PC-3 (cell line): ENCODE data around the gene TTC9B. TPM values are rescaled to one million over a fixed set of nuclear protein-coding genes. Genes with fewer than 3 reads are reported as not detected.

Experiments
- ATAC-seq: fragments of 200-7000 bp; cut with Tn5 transposase; 2 replicates; pipeline ENCODE4 v1.9.1; 2020; ENCODE audit warnings: mild to moderate bottlenecking, moderate library complexity
- BruUV-seq: library from RNA; stranded (reverse); fragments of 400-500 nt; replicated peaks from 2 replicates; lab custom pipeline; 2021; lab: Mats Ljungman, UMichigan
- CTCF ChIA-PET: fragments of 300-600 bp; sonication (Branson Sonifier 250); formaldehyde crosslinking; loops from one replicate; lab custom pipeline; 2022; ENCODE audit warnings: antibody characterized with exemption; lab: Charles Lee
- POLR2A ChIA-PET: fragments of 300-600 bp; sonication (Branson Sonifier 250); formaldehyde crosslinking; loops from one replicate; lab custom pipeline; 2022; ENCODE audit warnings: antibody characterized with exemption; ENCODE audit not compliant: unreplicated experiment; lab: Charles Lee
- DNase-seq: peaks from one replicate; pipeline ENCODE4 v3.0.0-alpha.2; 2015
- H2AFZ ChIP-seq: fragments of 300-600 bp; sonication (generic); 2 replicates; pipeline ENCODE4 v1.6.0; 2016; ENCODE audit warnings: antibody characterized with exemption, low read length
- H3F3A ChIP-seq: fragments of 300-600 bp; sonication (generic); one replicate; pipeline ENCODE4 v1.6.0; 2017; ENCODE audit warnings: antibody characterized with exemption, low read length, control low read depth, mild to moderate bottlenecking; ENCODE audit not compliant: unreplicated experiment
- H3K27ac ChIP-seq: fragments of 300-600 bp; sonication (generic); 2 replicates; pipeline ENCODE4 v1.5.1; 2016; ENCODE audit warnings: mild to moderate bottlenecking, low read length
- H3K27me3 ChIP-seq: fragments of 300-600 bp; sonication (generic); 2 replicates; pipeline ENCODE4 v1.6.1; 2016; ENCODE audit warnings: low read length, mixed read lengths
- H3K36me3 ChIP-seq: fragments of 300-600 bp; sonication (generic); 2 replicates; pipeline ENCODE4 v1.6.1; 2016; ENCODE audit warnings: low read depth, mixed run types, low read length, mixed read lengths
- H3K4me1 ChIP-seq: fragments of 300-600 bp; sonication (generic); 2 replicates; pipeline ENCODE4 v1.5.1; 2016; ENCODE audit warnings: low read length; ENCODE audit not compliant: insufficient read depth
- H3K4me2 ChIP-seq: fragments of 300-600 bp; sonication (generic); 2 replicates; pipeline ENCODE4 v1.6.0; 2016; ENCODE audit warnings: low read length
- H3K4me3 ChIP-seq: fragments of 300-600 bp; sonication (generic); 2 replicates; pipeline ENCODE4 v1.5.1; 2016; ENCODE audit warnings: mild to moderate bottlenecking, low read length, mixed read lengths
- H3K79me2 ChIP-seq: fragments of 300-600 bp; sonication (generic); 2 replicates; pipeline ENCODE4 v1.6.1; 2017; ENCODE audit warnings: low read length, mixed read lengths
- H3K9ac ChIP-seq: fragments of 300-600 bp; sonication (generic); 2 replicates; pipeline ENCODE4 v1.6.0; 2016; ENCODE audit warnings: mild to moderate bottlenecking, low read length
- H3K9me2 ChIP-seq: fragments of 300-600 bp; sonication (generic); replicated peaks from 2 replicates; pipeline ENCODE4 v1.6.1; 2016; ENCODE audit warnings: mixed run types, low read length, mixed read lengths
- H3K9me3 ChIP-seq: fragments of 300-600 bp; sonication (generic); 2 replicates; pipeline ENCODE4 v1.6.1; 2016; ENCODE audit warnings: low read length, mixed read lengths
- H4K20me1 ChIP-seq: fragments of 300-600 bp; sonication (generic); 2 replicates; pipeline ENCODE4 v1.6.1; 2016; ENCODE audit warnings: low read length, mixed read lengths
- CTCF ChIP-seq: fragments of 300-600 bp; sonication (generic); conservative IDR thresholded peaks from 2 replicates; pipeline ENCODE4 v1.5.1; 2017; ENCODE audit warnings: antibody characterized with exemption, low read depth, mild to moderate bottlenecking, low read length
- EZH2 ChIP-seq: fragments of 300-600 bp; sonication (generic); IDR thresholded peaks from one replicate; pipeline ENCODE4 v1.6.1; 2017; ENCODE audit warnings: antibody characterized with exemption, mild to moderate bottlenecking, low read length; ENCODE audit not compliant: unreplicated experiment
- EZH2phosphoT487 ChIP-seq: fragments of 300-600 bp; sonication (generic); IDR thresholded peaks from 2 replicates; pipeline ENCODE4 v1.6.1; 2018; ENCODE audit warnings: mild to moderate bottlenecking, antibody characterized with exemption, low read length, borderline replicate concordance
- intact Hi-C: fragments of 100-400 bp; cut with micrococcal nuclease; formaldehyde crosslinking; loops from 2 replicates; pipeline ENCODE4 v1.9.0; 2023
- total RNA-seq: library from RNA; depleted of rRNA; stranded (reverse); fragments of >200 nt; gene quantifications from 2 replicates; pipeline ENCODE4 v1.2.3, GENCODE V29; 2014

TTC9B gene
- total RNA-seq, 1 experiment from 2014 or later, result 0.15 TPM

- Histone ChIP-seq H3F3A (no peaks in the 10 kb centered on the region), H3K9me2 (no peaks in the 10 kb centered on the region), H3K36me3 (no peaks in the 10 kb centered on the region), H3K27me3 (no peaks in the 10 kb centered on the region), H3K9ac (no peak overlapping the region), H3K27ac (no peak overlapping the region), H3K4me1 (no peaks in the 10 kb centered on the region), H3K79me2 (peaks cover 19% of the 10 kb centered on the region), H2AFZ (no peak overlapping the region), H4K20me1 (no peaks in the 10 kb centered on the region), H3K4me3 (no peak overlapping the region), H3K4me2 (no peak overlapping the region), H3K9me3 (no peaks in the 10 kb centered on the region)
- ATAC-seq (no peak), DNase-seq (no peak)
- TF ChIP-seq EZH2phosphoT487 (no peak), EZH2 (no peak), CTCF (no peak)
- intact Hi-C loops, result no loop called here
- no TSS peak for BruUV-seq
- ChIA-PET CTCF (no interaction called here), POLR2A (no interaction called here)
Measured at GRCh38 chr19:40265055-40265762, 47.0 kb upstream of the TTC9B start.

GRCh38 chr19:40264314-40265054 lies 46.3 kb upstream of the TTC9B start:
- Histone ChIP-seq H3K9me3 (no peaks in the 10 kb centered on the region), H4K20me1 (no peaks in the 10 kb centered on the region), H3K4me3 (no peak overlapping the region), H3K9me2 (no peaks in the 10 kb centered on the region), H3F3A (no peaks in the 10 kb centered on the region), H2AFZ (no peak overlapping the region), H3K36me3 (no peaks in the 10 kb centered on the region), H3K9ac (no peak overlapping the region), H3K27me3 (no peaks in the 10 kb centered on the region), H3K4me1 (no peaks in the 10 kb centered on the region), H3K4me2 (no peak overlapping the region), H3K27ac (no peak overlapping the region), H3K79me2 (peaks cover 21% of the 10 kb centered on the region)
- ChIA-PET CTCF (no interaction called here), POLR2A (no interaction called here)
- TF ChIP-seq CTCF (no peak), EZH2phosphoT487 (no peak), EZH2 (no peak)
- no TSS peak for BruUV-seq
- DNase-seq, result no peak
- ATAC-seq, result no peak
- intact Hi-C loops, result no loop called here
